GM18505 (cell line): ENCODE data around the gene C19orf25.

Experiments
- ATAC-seq: cut with Tn5 transposase; IDR thresholded peaks from one replicate; pipeline ENCODE4 v1.9.1; 2021; ENCODE audit not compliant: unreplicated experiment
- POLR2A ChIP-seq: IDR thresholded peaks from 4 replicates; pipeline ENCODE4 v1.6.1; 2011; ENCODE audit warnings: borderline replicate concordance; ENCODE audit not compliant: insufficient read depth, insufficient read length; ENCODE audit errors: extremely low read depth

C19orf25 gene

GRCh38 chr19:1495799-1496713 is 17.0 kb upstream of the C19orf25 start:
- ATAC-seq: no peak
- no peak for TF ChIP-seq POLR2A

- ATAC-seq: no peak
Measured at GRCh38 chr19:1495051-1495798, 16.2 kb upstream of the C19orf25 start.

GRCh38 chr19:1494115-1494815 is 15.2 kb upstream of the C19orf25 start:
- no peak for TF ChIP-seq POLR2A
- ATAC-seq: no peak

More at GRCh38 chr19:1495051-1495798, 16.2 kb upstream of the C19orf25 start:
- TF ChIP-seq POLR2A: no peak

- no peak for TF ChIP-seq POLR2A
Measured at GRCh38 chr19:1492474-1493006, 13.5 kb upstream of the C19orf25 start.

GRCh38 chr19:1491849-1492170 is 12.8 kb upstream of the C19orf25 start:
- no peak for ATAC-seq
- no peak for TF ChIP-seq POLR2A

More at GRCh38 chr19:1492474-1493006, 13.5 kb upstream of the C19orf25 start:
- ATAC-seq: no peak

- ATAC-seq: no peak
- no peak for TF ChIP-seq POLR2A
Measured at GRCh38 chr19:1491114-1491848, 12.3 kb upstream of the C19orf25 start, which contains the start of gene REEP6. REEP6 (plus strand) TSS chr19:1491181; CDS start chr19:1491270, 89 bp downstream.

- peak; percentile 72 for ATAC-seq
- TF ChIP-seq POLR2A: no peak
Measured at GRCh38 chr19:1490311-1491113, 11.5 kb upstream of the C19orf25 start, which contains the start of gene PCSK4. PCSK4 (minus strand) TSS chr19:1490350; CDS start chr19:1490346, 4 bp downstream.

- ATAC-seq: no peak
- TF ChIP-seq POLR2A: no peak
Measured at GRCh38 chr19:1489463-1490310, 10.7 kb upstream of the C19orf25 start.

- TF ChIP-seq POLR2A: no peak
- no peak for ATAC-seq
Measured at GRCh38 chr19:1488282-1488601, 9.2 kb upstream of the C19orf25 start.

- no peak for ATAC-seq
- TF ChIP-seq POLR2A: no peak
Measured at GRCh38 chr19:1487576-1488281, 8.7 kb upstream of the C19orf25 start.
